ENCODE data around the gene BGLAP.

GRCh38 chr1:156247460-156248322 lies 5.7 kb downstream of the BGLAP start, which contains the start of gene PAQR6:
- TF ChIP-seq EZH2 (IDR thresholded peaks at IDR 0.05; ENCODE audit: insufficient read depth, poor library complexity, severe bottlenecking): no peak
- no peak for TF ChIP-seq EZH2phosphoT487 (IDR thresholded peaks at IDR 0.05; ENCODE audit: insufficient read depth, low read depth)
